Ovary (tissue), 3 donors: ENCODE measurements around the gene ADSL.

ENCODE experiments used
- CTCF ChIP-seq, 3 donors: fragments of 450-650 bp in 2 of 3; fragments of 200-600 bp in 1 of 3; IDR thresholded peaks; one replicate each; pipeline versions ENCODE4 v1.5.1 to v1.8.0; 2016 to 2022; ENCODE audit warnings: antibody characterized with exemption in 3 of 3, mild to moderate bottlenecking in 1 of 3
- EP300 ChIP-seq: sonication (generic); formaldehyde crosslinking; IDR thresholded peaks from one replicate; pipeline ENCODE4 v1.6.1; 2017; ENCODE audit warnings: antibody characterized with exemption
- POLR2A ChIP-seq: fragments of 450-650 bp; IDR thresholded peaks from one replicate; pipeline ENCODE4 v1.6.1; 2017; ENCODE audit warnings: antibody characterized with exemption, mild to moderate bottlenecking, moderate library complexity
- donor health status: DM: no; HTN: no; CAD: no.

GRCh38 chr22:40396882-40397281, 50.6 kb downstream of the ADSL start:
- TF ChIP-seq CTCF (IDR thresholded peaks at IDR 0.05) (no peak), POLR2A (no peak), EP300 (no peak)
